ENCODE data around the gene SIRPB1. TPM values are rescaled to one million over a fixed set of nuclear protein-coding genes. Genes with fewer than 3 reads are reported as not detected.
"Not testable (repeated sequence)": the region's sequence is repeated elsewhere in the genome, so short reads cannot be mapped to it uniquely, and the experiment has no call there.

Gene SIRPB1
- total RNA-seq, 1 experiment from 2014 or later, result not detected

DNA sequence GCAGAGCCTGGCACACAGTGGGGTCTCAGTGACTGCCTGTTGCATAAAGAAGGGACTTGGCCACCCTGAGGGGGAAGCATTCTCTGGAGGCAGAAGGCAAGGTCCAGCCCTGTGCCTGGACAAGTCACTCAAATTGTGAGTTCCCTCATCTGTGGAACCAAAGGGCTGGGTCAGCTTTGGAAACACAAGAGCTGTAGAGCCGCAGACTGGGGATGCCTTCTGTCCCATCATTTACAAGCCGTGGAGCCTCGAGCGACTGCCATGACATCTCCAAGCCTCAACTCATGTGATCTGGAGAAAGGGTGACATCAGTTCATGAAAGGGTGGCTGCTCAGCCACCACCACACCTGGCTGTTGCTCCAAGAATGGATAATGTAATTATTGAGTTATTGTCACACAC lies 41.9 kb downstream of the SIRPB1 start:
- no peak overlapping the region for H3K27ac Mint-ChIP-seq
- H3K36me3 Mint-ChIP-seq, result no peaks in the 10 kb centered on the region
- H3K9me3 Mint-ChIP-seq, result no peaks in the 10 kb centered on the region
- CTCF ChIA-PET, result interaction anchor here (1.0 to 1.1 kb wide), 2 partner anchors 74 to 199 kb away, joined by 3 to 4 read pairs; no protein-coding TSS in a partner anchor
- DNase-seq (ENCODE audit: low spot score) (no peak), ATAC-seq (no peak)
- no peaks in the 10 kb centered on the region for H3K27me3 Mint-ChIP-seq (ENCODE audit: low read depth)
- H3K4me1 Mint-ChIP-seq, result no peaks in the 10 kb centered on the region
- POLR2A ChIA-PET, result no interaction called here
- TF ChIP-seq, protein P1, sequence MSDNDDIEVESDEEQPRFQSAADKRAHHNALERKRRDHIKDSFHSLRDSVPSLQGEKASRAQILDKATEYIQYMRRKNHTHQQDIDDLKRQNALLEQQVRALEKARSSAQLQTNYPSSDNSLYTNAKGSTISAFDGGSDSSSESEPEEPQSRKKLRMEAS (CRISPR knock-in tag; IDR thresholded peaks at IDR 0.05), result no peak
- TF ChIP-seq ELF4 (CRISPR knock-in tag; IDR thresholded peaks at IDR 0.05; ENCODE audit: low read depth), result no peak
- no peak for TF ChIP-seq ZBTB21 (CRISPR knock-in tag; IDR thresholded peaks at IDR 0.05; ENCODE audit: borderline replicate concordance)
- TF ChIP-seq HMGA2 (CRISPR knock-in tag; IDR thresholded peaks at IDR 0.05), result no peak
- no peak overlapping the region for H3K4me3 Mint-ChIP-seq

DNA sequence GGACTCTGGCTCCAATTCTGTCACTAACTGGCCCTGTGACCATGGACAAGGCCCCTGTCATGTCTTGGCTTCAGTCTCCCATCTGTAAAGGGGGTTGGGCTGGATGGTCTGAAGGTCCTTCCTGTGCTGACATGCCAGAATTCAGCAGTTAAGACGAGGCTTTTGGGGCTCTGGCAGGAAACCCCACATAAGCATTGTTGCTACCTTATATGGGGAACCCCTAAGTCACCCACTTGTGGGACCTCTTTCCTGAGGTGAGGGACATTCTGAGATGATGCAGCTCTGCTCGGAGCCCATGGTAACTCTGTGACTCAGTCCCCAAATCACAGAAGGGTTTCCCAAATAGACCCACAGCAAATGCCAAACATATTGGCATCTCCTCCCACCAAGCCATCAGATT lies 42.5 kb downstream of the SIRPB1 start:
- H3K4me1 Mint-ChIP-seq; H3K27me3 Mint-ChIP-seq (ENCODE audit: low read depth); DNase-seq (ENCODE audit: low spot score); H3K27ac Mint-ChIP-seq; H3K4me3 Mint-ChIP-seq; POLR2A ChIA-PET; H3K36me3 Mint-ChIP-seq; H3K9me3 Mint-ChIP-seq; ATAC-seq: not testable (repeated sequence)
- CTCF ChIA-PET, result interaction anchor here (1.1 kb wide), 1 partner anchor 73 kb away, joined by 4 read pairs; no protein-coding TSS in a partner anchor

DNA sequence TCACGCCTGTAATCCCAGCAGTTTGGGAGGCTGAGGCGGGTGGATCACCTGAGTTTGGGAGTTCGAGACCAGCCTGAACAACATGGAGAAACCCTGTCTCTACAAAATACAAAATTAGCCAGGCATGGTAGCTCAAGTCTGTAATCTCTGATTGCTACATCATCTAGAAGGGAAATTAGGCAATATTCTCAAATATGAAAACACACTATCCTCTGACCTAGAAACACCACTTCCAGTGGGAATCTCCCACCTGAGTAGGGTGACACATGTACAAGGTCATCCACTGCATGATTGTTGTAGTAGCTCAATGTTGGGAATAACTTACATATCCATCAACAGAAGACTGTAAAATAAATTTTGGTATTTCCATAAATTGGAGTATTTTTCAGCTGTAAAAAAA lies 43.2 kb downstream of the SIRPB1 start:
- Mint-ChIP-seq H3K4me3 (no peak overlapping the region), H3K27ac (no peak overlapping the region), H3K27me3 (ENCODE audit: low read depth) (no peaks in the 10 kb centered on the region), H3K4me1 (no peaks in the 10 kb centered on the region), H3K9me3 (no peaks in the 10 kb centered on the region), H3K36me3 (no peaks in the 10 kb centered on the region)
- ChIA-PET POLR2A (no interaction called here), CTCF (no interaction called here)
- DNase-seq (ENCODE audit: low spot score) (no peak), ATAC-seq (no peak)
- TF ChIP-seq, protein P2, sequence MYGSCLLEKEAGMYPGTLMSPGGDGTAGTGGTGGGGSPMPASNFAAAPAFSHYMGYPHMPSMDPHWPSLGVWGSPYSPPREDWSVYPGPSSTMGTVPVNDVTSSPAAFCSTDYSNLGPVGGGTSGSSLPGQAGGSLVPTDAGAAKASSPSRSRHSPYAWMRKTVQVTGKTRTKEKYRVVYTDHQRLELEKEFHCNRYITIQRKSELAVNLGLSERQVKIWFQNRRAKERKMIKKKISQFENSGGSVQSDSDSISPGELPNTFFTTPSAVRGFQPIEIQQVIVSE (CRISPR knock-in tag; IDR thresholded peaks at IDR 0.05; ENCODE audit: borderline replicate concordance), result no peak
- TF ChIP-seq MXD4 (CRISPR knock-in tag; IDR thresholded peaks at IDR 0.05; ENCODE audit: borderline replicate concordance) (no peak), GRHL2 (CRISPR knock-in tag; IDR thresholded peaks at IDR 0.05; ENCODE audit: insufficient replicate concordance, severe bottlenecking) (no peak), FOXP1 (CRISPR knock-in tag; IDR thresholded peaks at IDR 0.05; ENCODE audit: borderline replicate concordance) (no peak), OVOL2 (CRISPR knock-in tag; IDR thresholded peaks at IDR 0.05; ENCODE audit: borderline replicate concordance) (no peak)
- TF ChIP-seq, protein P3, sequence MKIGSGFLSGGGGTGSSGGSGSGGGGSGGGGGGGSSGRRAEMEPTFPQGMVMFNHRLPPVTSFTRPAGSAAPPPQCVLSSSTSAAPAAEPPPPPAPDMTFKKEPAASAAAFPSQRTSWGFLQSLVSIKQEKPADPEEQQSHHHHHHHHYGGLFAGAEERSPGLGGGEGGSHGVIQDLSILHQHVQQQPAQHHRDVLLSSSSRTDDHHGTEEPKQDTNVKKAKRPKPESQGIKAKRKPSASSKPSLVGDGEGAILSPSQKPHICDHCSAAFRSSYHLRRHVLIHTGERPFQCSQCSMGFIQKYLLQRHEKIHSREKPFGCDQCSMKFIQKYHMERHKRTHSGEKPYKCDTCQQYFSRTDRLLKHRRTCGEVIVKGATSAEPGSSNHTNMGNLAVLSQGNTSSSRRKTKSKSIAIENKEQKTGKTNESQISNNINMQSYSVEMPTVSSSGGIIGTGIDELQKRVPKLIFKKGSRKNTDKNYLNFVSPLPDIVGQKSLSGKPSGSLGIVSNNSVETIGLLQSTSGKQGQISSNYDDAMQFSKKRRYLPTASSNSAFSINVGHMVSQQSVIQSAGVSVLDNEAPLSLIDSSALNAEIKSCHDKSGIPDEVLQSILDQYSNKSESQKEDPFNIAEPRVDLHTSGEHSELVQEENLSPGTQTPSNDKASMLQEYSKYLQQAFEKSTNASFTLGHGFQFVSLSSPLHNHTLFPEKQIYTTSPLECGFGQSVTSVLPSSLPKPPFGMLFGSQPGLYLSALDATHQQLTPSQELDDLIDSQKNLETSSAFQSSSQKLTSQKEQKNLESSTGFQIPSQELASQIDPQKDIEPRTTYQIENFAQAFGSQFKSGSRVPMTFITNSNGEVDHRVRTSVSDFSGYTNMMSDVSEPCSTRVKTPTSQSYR (CRISPR knock-in tag; IDR thresholded peaks at IDR 0.05), result no peak
- TF ChIP-seq, protein P4, sequence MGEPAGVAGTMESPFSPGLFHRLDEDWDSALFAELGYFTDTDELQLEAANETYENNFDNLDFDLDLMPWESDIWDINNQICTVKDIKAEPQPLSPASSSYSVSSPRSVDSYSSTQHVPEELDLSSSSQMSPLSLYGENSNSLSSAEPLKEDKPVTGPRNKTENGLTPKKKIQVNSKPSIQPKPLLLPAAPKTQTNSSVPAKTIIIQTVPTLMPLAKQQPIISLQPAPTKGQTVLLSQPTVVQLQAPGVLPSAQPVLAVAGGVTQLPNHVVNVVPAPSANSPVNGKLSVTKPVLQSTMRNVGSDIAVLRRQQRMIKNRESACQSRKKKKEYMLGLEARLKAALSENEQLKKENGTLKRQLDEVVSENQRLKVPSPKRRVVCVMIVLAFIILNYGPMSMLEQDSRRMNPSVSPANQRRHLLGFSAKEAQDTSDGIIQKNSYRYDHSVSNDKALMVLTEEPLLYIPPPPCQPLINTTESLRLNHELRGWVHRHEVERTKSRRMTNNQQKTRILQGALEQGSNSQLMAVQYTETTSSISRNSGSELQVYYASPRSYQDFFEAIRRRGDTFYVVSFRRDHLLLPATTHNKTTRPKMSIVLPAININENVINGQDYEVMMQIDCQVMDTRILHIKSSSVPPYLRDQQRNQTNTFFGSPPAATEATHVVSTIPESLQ (CRISPR knock-in tag; IDR thresholded peaks at IDR 0.05), result no peak

DNA sequence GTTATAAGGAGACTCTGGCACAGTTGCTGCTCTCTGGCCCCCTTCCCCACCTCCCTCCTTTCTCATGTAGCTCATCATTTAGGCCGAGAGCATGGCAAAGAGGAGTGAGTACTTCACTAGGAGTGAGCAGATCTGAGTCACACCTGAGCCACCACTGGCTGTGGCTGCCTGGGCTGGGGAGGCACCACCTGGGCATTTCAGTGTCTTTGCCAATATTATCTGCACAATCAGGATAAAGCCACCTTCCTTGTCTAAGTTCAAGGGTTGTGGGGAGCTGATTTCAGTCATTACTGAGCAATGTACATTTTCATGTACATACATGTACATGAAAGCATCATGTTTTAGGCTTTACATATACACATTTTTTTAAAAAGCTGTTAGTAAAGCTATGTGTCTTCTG lies 43.8 kb downstream of the SIRPB1 start:
- H3K9me3 Mint-ChIP-seq; H3K4me3 Mint-ChIP-seq; H3K27ac Mint-ChIP-seq; DNase-seq (ENCODE audit: low spot score); POLR2A ChIA-PET; CTCF ChIA-PET; ATAC-seq; H3K36me3 Mint-ChIP-seq; H3K4me1 Mint-ChIP-seq; H3K27me3 Mint-ChIP-seq (ENCODE audit: low read depth): not testable (repeated sequence)

DNA sequence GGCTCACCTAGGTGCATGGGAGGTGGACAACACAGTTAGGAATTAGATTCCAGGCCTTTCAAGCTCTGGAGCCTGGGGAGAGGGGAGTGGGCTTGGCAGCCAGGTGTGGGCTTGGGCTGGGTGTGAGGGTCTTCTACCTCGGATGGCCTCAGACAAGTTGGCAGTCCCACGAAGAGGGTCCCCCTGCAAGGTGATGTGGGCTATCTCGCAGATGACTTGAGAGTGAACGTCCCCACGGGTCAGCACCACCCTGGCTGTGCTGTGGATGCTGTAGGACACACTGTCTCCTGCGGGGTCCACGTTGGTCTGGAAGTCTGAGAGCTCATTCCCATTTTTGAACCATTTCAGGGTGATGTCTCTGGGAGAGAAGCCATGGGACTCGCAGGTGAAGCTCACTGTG lies 48.2 kb downstream of the SIRPB1 start:
- POLR2A ChIA-PET; H3K36me3 Mint-ChIP-seq; H3K27me3 Mint-ChIP-seq (ENCODE audit: low read depth); H3K9me3 Mint-ChIP-seq; ATAC-seq; H3K4me1 Mint-ChIP-seq; DNase-seq (ENCODE audit: low spot score); H3K4me3 Mint-ChIP-seq; H3K27ac Mint-ChIP-seq: not testable (repeated sequence)
- CTCF ChIA-PET, result interaction anchor here (1.1 kb wide), 1 partner anchor 68 kb away, joined by 3 read pairs; no protein-coding TSS in a partner anchor

Other genes starting within 250 kb of the SIRPB1 start
- gene FKBP1A, start 227.0 kb downstream of the SIRPB1 start, total RNA-seq (2021), result 197 to 218 TPM (median 201 TPM) in 3 replicates
- 76.7 to 85.5 TPM (median 83.2 TPM) in 3 replicates for gene NSFL1C, start 153.2 kb downstream of the SIRPB1 start, total RNA-seq (2021)
- not detected in 3 replicates for gene SIRPB2, start 128.6 kb downstream of the SIRPB1 start, total RNA-seq (2021)
- gene SIRPD, start 62.3 kb downstream of the SIRPB1 start, total RNA-seq (2021), result not detected in 3 replicates
- gene SIRPG, start 37.8 kb upstream of the SIRPB1 start, total RNA-seq (2021), result not detected in 3 replicates

All from WTC11 (cell line).